ENCODE data around the gene TPO. TPM values are rescaled to one million over a fixed set of nuclear protein-coding genes. Genes with fewer than 3 reads are reported as not detected.
A peak's percentile ranks its signal among the peaks of the same experiment; 100 is the strongest.

The TPO gene
- total RNA-seq, 2 donors from 2014 or later = not detected

- H3K36me3 ChIP-seq (ENCODE audit: control insufficient read depth, insufficient read depth, low read length) = no peaks in the 10 kb centered on the region
- H3K4me3 ChIP-seq (ENCODE audit: low read length) = no peak overlapping the region
- DNase-seq = peak; percentile 24
- H3K9me3 Mint-ChIP-seq = no peaks in the 10 kb centered on the region
- H3K4me3 Mint-ChIP-seq = no peak overlapping the region
- no peaks in the 10 kb centered on the region for H3K27me3 ChIP-seq (ENCODE audit: control insufficient read depth, insufficient read depth, low read length, poor library complexity, severe bottlenecking)
- no peaks in the 10 kb centered on the region for H3K9me3 ChIP-seq (ENCODE audit: control insufficient read depth, low read length)
- H3K4me1 ChIP-seq (ENCODE audit: control insufficient read depth, insufficient read depth, low read length) = no peaks in the 10 kb centered on the region
- H3K36me3 Mint-ChIP-seq (ENCODE audit: low read depth) = no peaks in the 10 kb centered on the region
- no peaks in the 10 kb centered on the region for H3K4me1 Mint-ChIP-seq
- no peak overlapping the region for H3K27ac Mint-ChIP-seq
- H3K9ac ChIP-seq (ENCODE audit: extremely low read depth, low read length, poor library complexity, severe bottlenecking) = no peak overlapping the region
- TF ChIP-seq, protein P1, sequence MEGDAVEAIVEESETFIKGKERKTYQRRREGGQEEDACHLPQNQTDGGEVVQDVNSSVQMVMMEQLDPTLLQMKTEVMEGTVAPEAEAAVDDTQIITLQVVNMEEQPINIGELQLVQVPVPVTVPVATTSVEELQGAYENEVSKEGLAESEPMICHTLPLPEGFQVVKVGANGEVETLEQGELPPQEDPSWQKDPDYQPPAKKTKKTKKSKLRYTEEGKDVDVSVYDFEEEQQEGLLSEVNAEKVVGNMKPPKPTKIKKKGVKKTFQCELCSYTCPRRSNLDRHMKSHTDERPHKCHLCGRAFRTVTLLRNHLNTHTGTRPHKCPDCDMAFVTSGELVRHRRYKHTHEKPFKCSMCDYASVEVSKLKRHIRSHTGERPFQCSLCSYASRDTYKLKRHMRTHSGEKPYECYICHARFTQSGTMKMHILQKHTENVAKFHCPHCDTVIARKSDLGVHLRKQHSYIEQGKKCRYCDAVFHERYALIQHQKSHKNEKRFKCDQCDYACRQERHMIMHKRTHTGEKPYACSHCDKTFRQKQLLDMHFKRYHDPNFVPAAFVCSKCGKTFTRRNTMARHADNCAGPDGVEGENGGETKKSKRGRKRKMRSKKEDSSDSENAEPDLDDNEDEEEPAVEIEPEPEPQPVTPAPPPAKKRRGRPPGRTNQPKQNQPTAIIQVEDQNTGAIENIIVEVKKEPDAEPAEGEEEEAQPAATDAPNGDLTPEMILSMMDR (conservative IDR thresholded peaks at IDR 0.05) = no peak
- WGBS, 2 experiments (ENCODE audit: insufficient coverage in 1 of 2, insufficient read length in 1 of 2) = 88 to 91% methylated on average over 2 to 4 of the region's 4 CpGs
- no peak overlapping the region for H3K27ac ChIP-seq (ENCODE audit: low read depth, low read length)
- no peaks in the 10 kb centered on the region for H3K27me3 Mint-ChIP-seq (ENCODE audit: insufficient read depth)
These were observed 69.7 kb downstream of the TPO start for GRCh38 chr2:1482981-1483380.

GRCh38 chr2:1483551-1483950 lies 70.3 kb downstream of the TPO start:
- Histone ChIP-seq H3K4me3 (ENCODE audit: low read length) (no peak overlapping the region), H3K9ac (ENCODE audit: extremely low read depth, low read length, poor library complexity, severe bottlenecking) (no peak overlapping the region), H3K27me3 (ENCODE audit: control insufficient read depth, insufficient read depth, low read length, poor library complexity, severe bottlenecking) (no peaks in the 10 kb centered on the region), H3K36me3 (ENCODE audit: control insufficient read depth, insufficient read depth, low read length) (no peaks in the 10 kb centered on the region), H3K9me3 (ENCODE audit: control insufficient read depth, low read length) (no peaks in the 10 kb centered on the region), H3K4me1 (ENCODE audit: control insufficient read depth, insufficient read depth, low read length) (no peaks in the 10 kb centered on the region), H3K27ac (ENCODE audit: low read depth, low read length) (no peak overlapping the region)
- Mint-ChIP-seq H3K4me1 (no peaks in the 10 kb centered on the region), H3K27ac (no peak overlapping the region), H3K36me3 (ENCODE audit: low read depth) (no peaks in the 10 kb centered on the region), H3K9me3 (no peaks in the 10 kb centered on the region), H3K4me3 (no peak overlapping the region), H3K27me3 (ENCODE audit: insufficient read depth) (no peaks in the 10 kb centered on the region)
- 85 to 91% methylated on average over 4 to 8 of the region's 9 CpGs for WGBS, 2 experiments (ENCODE audit: insufficient coverage in 1 of 2, insufficient read length in 1 of 2)
- DNase-seq = no peak
- TF ChIP-seq, protein P1 (conservative IDR thresholded peaks at IDR 0.05) = no peak

DNA sequence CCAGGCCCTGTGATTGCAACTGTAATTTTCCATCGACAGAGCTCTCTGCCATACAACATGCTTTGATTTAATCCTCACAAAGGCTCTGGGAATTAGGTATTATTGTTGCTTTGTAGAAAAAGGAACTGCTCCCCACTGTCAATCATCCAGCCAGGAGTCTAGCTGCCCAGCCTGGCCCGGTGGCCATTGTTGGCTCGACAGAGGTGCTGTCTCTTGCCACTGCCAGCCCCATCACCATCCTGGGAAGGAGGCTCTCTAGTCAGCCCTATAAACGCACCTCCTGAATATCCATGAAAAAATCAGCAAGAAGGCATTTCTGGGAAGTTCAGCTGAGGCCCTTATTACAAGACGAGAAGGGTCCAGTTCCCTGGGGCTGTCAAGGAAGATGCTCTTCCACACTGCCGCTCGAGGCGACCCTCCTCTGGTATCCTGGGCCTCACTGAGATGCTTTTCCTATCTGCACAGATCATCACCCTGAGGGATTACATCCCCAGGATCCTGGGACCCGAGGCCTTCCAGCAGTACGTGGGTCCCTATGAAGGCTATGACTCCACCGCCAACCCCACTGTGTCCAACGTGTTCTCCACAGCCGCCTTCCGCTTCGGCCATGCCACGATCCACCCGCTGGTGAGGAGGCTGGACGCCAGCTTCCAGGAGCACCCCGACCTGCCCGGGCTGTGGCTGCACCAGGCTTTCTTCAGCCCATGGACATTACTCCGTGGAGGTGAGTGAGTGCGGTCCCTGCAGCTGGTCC lies 71.0 kb downstream of the TPO start:
- Histone ChIP-seq H3K27ac (ENCODE audit: low read depth, low read length) (no peak overlapping the region), H3K27me3 (ENCODE audit: control insufficient read depth, insufficient read depth, low read length, poor library complexity, severe bottlenecking) (no peaks in the 10 kb centered on the region), H3K36me3 (ENCODE audit: control insufficient read depth, insufficient read depth, low read length) (no peaks in the 10 kb centered on the region), H3K9ac (ENCODE audit: extremely low read depth, low read length, poor library complexity, severe bottlenecking) (no peak overlapping the region), H3K4me3 (ENCODE audit: low read length) (no peak overlapping the region), H3K9me3 (ENCODE audit: control insufficient read depth, low read length) (no peaks in the 10 kb centered on the region), H3K4me1 (ENCODE audit: control insufficient read depth, insufficient read depth, low read length) (no peaks in the 10 kb centered on the region)
- Mint-ChIP-seq H3K4me3 (no peak overlapping the region), H3K36me3 (ENCODE audit: low read depth) (no peaks in the 10 kb centered on the region), H3K9me3 (no peaks in the 10 kb centered on the region), H3K27ac (no peak overlapping the region), H3K4me1 (no peaks in the 10 kb centered on the region), H3K27me3 (ENCODE audit: insufficient read depth) (no peaks in the 10 kb centered on the region)
- DNase-seq = peak; percentile 14
- 92 to 97% methylated on average over 15 to 22 of the region's 22 CpGs for WGBS, 2 experiments (ENCODE audit: insufficient coverage in 1 of 2, insufficient read length in 1 of 2)
- TF ChIP-seq, protein P1 (conservative IDR thresholded peaks at IDR 0.05) = no peak
